Right lobe of liver (tissue), 6 donors: Measurements from ENCODE around the gene KIF12. TPM values are rescaled to one million over a fixed set of nuclear protein-coding genes. Genes with fewer than 3 reads are reported as not detected.

Experiments used
- ATAC-seq, 4 donors: fragments of 200-7000 bp; cut with Tn5 transposase; one replicate each; pipeline ENCODE4 v1.9.1; 2020; ENCODE audit warnings: mild to moderate bottlenecking in 4 of 4, moderate library complexity in 4 of 4
- DNase-seq, 3 donors: peaks; one replicate each; pipeline ENCODE4 v3.0.0-alpha.2; 2020
- H3K27ac ChIP-seq, 3 donors: fragments of 200-600 bp; one replicate each; pipeline ENCODE4 v1.8.0; 2022
- H3K27me3 ChIP-seq, 2 donors: fragments of 200-600 bp; one replicate each; pipeline ENCODE4 v1.8.0; 2022
- H3K36me3 ChIP-seq, 4 donors: fragments of 200-600 bp; sonication (generic) in 1 of 4; one replicate each; pipeline versions ENCODE4 v1.5.1 to v1.8.0; 2017 to 2022; ENCODE audit warnings: control low read depth in 1 of 4
- H3K4me1 ChIP-seq, 4 donors: fragments of 200-600 bp; sonication (generic) in 1 of 4; one replicate each; pipeline versions ENCODE4 v1.5.1 to v1.8.0; 2017 to 2022; ENCODE audit warnings: control low read depth in 1 of 4
- H3K4me3 ChIP-seq, 3 donors: fragments of 200-600 bp; one replicate each; pipeline ENCODE4 v1.8.0; 2022
- H3K9me3 ChIP-seq, 4 donors: fragments of 200-600 bp; sonication (generic) in 1 of 4; one replicate each; pipeline versions ENCODE4 v1.5.1 to v1.8.0; 2017 to 2022; ENCODE audit warnings: control low read depth in 1 of 4
- POLR2A ChIP-seq: fragments of 450-650 bp; IDR thresholded peaks from one replicate; pipeline ENCODE4 v1.6.1; 2017; ENCODE audit warnings: antibody characterized with exemption, mild to moderate bottlenecking
- WGBS: methylation state at CpG from one replicate; pipeline ENCODE4 v1.1.6; 2018; ENCODE audit warnings: low coverage, low lambda C conversion rate; ENCODE audit not compliant: insufficient coverage; ENCODE audit errors: missing lambda C conversion rate; 5-methylcytosine and 5-hydroxymethylcytosine counted together
- intact Hi-C, 2 donors: fragments of 100-400 bp; cut with DNase I; formaldehyde crosslinking; loops; one replicate each; pipeline versions ENCODE4 v1.11.2 to v1.14.1; 2022
- total RNA-seq, 6 experiments: library from RNA; depleted of rRNA in 2 of 6; stranded (reverse); fragments of >200 nt in 2 of 6; fragmentation: NEBNext Ultra II Directional in 3 of 6; extraction: Animal tissue kit (Norgen Biotek cat#: 25700) in 3 of 6; gene quantifications; one replicate each; pipeline versions ENCODE4 v1.1.0 to v1.2.4, GENCODE V29; 2016 to 2023
- TF ChIP-seq, protein P1 (sequence below), 4 donors: fragments of 200-600 bp in 3 of 4; fragments of 450-650 bp in 1 of 4; IDR thresholded peaks; one replicate each; pipeline versions ENCODE4 v1.5.1 to v1.8.0; 2016 to 2022; ENCODE audit warnings: antibody characterized with exemption in 4 of 4, mild to moderate bottlenecking in 2 of 4
- donor health status: DM: no; HTN: yes; CAD: no.
- donor health status: DM: no; HTN: no; CAD: no.
- donor health status: DM: no; HTN: no; CAD: no.
- donor health status: DM: no; HTN: yes; CAD: no.
- donor health status: DM: no; HTN: yes; CAD: no.

Gene KIF12
- total RNA-seq, 6 experiments from 2014 or later: 3.1 to 24.3 (median 14.2) TPM

DNA sequence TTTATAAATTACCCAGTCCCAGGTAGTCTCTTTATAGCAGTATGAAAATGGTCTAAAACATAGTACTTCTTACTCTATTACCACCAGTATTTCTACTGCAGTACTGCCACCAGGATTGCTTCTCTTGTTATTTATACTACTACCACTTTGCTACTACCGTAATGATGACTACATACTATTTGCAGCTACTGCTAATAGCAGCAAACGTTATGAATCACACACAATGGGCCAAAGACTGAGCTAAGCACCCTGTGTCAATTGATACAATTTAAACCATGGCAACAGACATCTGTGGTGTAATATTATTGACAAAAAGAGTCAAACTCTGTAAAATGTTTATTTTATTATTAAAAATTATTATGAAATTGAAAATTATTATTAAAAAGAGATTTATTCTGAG lies 15.3 kb upstream of the KIF12 start:
- Histone ChIP-seq H3K4me1 (peaks cover 0 to 23% (median 11%) of the 10 kb centered on the region in 4 donors), H3K36me3 (no peaks in the 10 kb centered on the region), H3K4me3 (no peak overlapping the region), H3K9me3 (no peaks in the 10 kb centered on the region), H3K27me3 (no peaks in the 10 kb centered on the region), H3K27ac (no peak overlapping the region)
- DNase-seq (no peak), ATAC-seq (no peak)
- WGBS: 44% methylated on average over 2 of the region's 2 CpGs
- TF ChIP-seq, protein P1, sequence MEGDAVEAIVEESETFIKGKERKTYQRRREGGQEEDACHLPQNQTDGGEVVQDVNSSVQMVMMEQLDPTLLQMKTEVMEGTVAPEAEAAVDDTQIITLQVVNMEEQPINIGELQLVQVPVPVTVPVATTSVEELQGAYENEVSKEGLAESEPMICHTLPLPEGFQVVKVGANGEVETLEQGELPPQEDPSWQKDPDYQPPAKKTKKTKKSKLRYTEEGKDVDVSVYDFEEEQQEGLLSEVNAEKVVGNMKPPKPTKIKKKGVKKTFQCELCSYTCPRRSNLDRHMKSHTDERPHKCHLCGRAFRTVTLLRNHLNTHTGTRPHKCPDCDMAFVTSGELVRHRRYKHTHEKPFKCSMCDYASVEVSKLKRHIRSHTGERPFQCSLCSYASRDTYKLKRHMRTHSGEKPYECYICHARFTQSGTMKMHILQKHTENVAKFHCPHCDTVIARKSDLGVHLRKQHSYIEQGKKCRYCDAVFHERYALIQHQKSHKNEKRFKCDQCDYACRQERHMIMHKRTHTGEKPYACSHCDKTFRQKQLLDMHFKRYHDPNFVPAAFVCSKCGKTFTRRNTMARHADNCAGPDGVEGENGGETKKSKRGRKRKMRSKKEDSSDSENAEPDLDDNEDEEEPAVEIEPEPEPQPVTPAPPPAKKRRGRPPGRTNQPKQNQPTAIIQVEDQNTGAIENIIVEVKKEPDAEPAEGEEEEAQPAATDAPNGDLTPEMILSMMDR (IDR thresholded peaks at IDR 0.05): no peak
- intact Hi-C loops: loop anchor here in 1 of 2 donors (10.0 kb wide), 1 partner anchor 160 kb away; no protein-coding TSS in a partner anchor

DNA sequence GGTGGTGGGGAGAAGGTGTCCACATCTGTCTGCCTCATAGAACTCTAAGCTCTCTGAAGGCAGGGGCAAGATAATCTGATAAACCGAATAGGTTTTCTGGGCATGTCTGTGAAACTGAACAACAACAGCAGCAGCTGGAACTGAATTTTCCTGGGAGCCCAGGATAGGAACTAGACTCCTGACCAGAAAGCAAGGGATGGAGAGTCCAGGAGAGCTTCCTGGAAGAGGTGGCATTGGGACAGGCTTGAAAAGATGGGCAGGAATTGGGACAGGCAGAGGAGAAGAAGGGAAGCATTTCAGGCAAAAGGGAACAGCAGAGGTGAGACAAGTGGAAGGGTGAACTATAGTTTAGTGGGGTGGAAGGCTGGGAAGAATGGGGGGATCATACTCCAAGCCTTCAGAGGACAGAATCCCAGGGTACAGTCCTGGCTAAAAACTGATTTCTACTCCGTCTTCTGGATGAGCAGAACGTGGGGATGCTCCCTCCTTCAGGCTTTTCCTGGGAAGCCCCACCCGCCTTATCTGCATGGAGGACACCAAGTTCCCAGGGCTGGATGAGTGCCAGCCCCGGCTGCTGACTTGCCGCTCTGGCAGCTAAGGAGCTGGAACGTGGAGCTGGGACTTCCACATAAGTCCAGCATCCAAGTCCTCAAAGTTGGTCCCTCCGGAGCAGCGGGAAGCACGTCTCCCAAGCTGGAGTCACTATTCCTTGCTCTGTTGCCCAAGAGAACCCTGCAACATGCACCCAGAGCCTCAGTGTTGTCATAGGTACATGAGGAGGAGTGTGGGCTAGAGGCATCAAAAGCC lies 13.9 kb upstream of the KIF12 start:
- TF ChIP-seq, protein P1 (IDR thresholded peaks at IDR 0.05): no peak
- TF ChIP-seq POLR2A: no peak
- DNase-seq (peak in 2 of 3 donors; percentile 62), ATAC-seq (peak in 3 of 4 donors; percentile 20 to 34 (median 33))
- H3K4me1 ChIP-seq: peaks cover 0 to 9% (median 4%) of the 10 kb centered on the region in 4 donors
- H3K27me3 ChIP-seq: no peaks in the 10 kb centered on the region
- 35% methylated on average over 6 of the region's 10 CpGs for WGBS
- no peaks in the 10 kb centered on the region for H3K36me3 ChIP-seq
- H3K4me3 ChIP-seq: no peak overlapping the region
- no peaks in the 10 kb centered on the region for H3K9me3 ChIP-seq
- H3K27ac ChIP-seq: no peak overlapping the region
- intact Hi-C loops: loop anchor here in 1 of 2 donors (10.0 kb wide), 1 partner anchor 162 kb away; no protein-coding TSS in a partner anchor

DNA sequence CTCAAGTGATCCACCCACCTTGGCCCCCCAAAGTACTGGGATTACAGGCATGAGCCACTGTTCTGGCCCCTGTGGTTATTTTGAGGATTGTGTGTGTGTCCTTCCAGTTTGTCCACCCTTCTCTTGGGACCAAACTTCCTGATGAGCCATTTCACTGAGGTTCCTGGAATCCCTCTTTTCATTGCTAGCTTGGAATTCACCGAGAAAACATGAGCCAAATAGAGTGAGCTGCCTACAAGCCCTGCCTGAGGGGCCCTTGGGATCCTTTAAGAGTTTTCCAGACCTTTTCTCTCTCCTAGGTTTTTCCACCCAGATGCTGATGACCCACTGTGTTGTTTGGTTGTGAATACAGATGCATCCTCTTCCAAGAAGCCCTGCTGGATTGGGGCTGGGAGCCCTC lies 13.2 kb upstream of the KIF12 start:
- 75% methylated on average over 1 of the region's 1 CpG for WGBS

DNA sequence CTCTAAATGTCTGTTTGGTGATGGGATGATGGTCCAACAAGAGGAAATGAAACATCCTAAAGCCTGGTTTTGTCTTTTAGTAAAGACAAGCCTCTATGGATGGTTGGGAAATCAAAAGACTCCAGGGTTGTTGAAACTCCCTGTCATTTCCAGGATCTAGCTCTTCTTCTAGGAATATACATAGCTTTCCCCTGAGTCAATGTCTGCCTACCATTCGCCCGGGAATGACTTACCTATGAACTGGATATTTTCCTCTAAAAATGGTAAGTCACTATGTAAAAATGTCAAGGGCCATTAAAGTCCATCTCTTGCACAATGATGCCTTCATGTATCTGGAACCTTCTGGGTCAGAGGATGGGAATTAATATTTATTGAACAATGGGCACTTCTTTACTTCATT lies 11.1 kb upstream of the KIF12 start:
- H3K27ac ChIP-seq: no peak overlapping the region
- DNase-seq (no peak), ATAC-seq (no peak)
- no peak for TF ChIP-seq POLR2A
- TF ChIP-seq, protein P1 (IDR thresholded peaks at IDR 0.05): no peak
- no peaks in the 10 kb centered on the region for H3K27me3 ChIP-seq
- intact Hi-C loops: loop anchor here in 1 of 2 donors (10.0 kb wide), 1 partner anchor 165 kb away; no protein-coding TSS in a partner anchor
- H3K4me1 ChIP-seq: no peaks in the 10 kb centered on the region
- whole genome bisulfite sequencing: 83% methylated on average over 2 of the region's 2 CpGs
- H3K4me3 ChIP-seq: no peak overlapping the region
- no peaks in the 10 kb centered on the region for H3K9me3 ChIP-seq
- no peaks in the 10 kb centered on the region for H3K36me3 ChIP-seq

More for the DNA sequence above, 13.2 kb upstream of the KIF12 start:
- intact Hi-C loops: loop anchor here in 1 of 2 donors (10.0 kb wide), 1 partner anchor 162 kb away; no protein-coding TSS in a partner anchor
- H3K9me3 ChIP-seq: no peaks in the 10 kb centered on the region
- TF ChIP-seq, protein P1 (IDR thresholded peaks at IDR 0.05): no peak
- no peak for TF ChIP-seq POLR2A
- H3K27ac ChIP-seq: no peak overlapping the region
- DNase-seq: no peak
- no peak overlapping the region for H3K4me3 ChIP-seq
- no peaks in the 10 kb centered on the region for H3K36me3 ChIP-seq
- H3K27me3 ChIP-seq: no peaks in the 10 kb centered on the region
- ATAC-seq: no peak
- H3K4me1 ChIP-seq: peaks cover 0 to 2% (median 1%) of the 10 kb centered on the region in 4 donors
